HG02885 (cell line): ENCODE results near the gene GP5.

Source experiments
- ATAC-seq: cut with Tn5 transposase; IDR thresholded peaks from one replicate; pipeline ENCODE4 v1.9.1; 2021; ENCODE audit warnings: mild to moderate bottlenecking; ENCODE audit not compliant: unreplicated experiment, poor library complexity

Gene GP5

GRCh38 chr3:194379231-194379630 lies 19.8 kb downstream of the GP5 start:
- ATAC-seq: no peak

- no peak for ATAC-seq
These were observed 21.4 kb downstream of the GP5 start for GRCh38 chr3:194377708-194378107.

GRCh38 chr3:194376241-194376560 lies 22.9 kb downstream of the GP5 start:
- no peak for ATAC-seq

GRCh38 chr3:194375473-194376240 lies 23.4 kb downstream of the GP5 start:
- no peak for ATAC-seq

GRCh38 chr3:194374935-194375334 lies 24.1 kb downstream of the GP5 start:
- ATAC-seq: no peak

- ATAC-seq: no peak
These were observed 25.2 kb downstream of the GP5 start for GRCh38 chr3:194373899-194374298.

GRCh38 chr3:194373028-194373427 lies 26.0 kb downstream of the GP5 start:
- no peak for ATAC-seq

- no peak for ATAC-seq
These were observed 28.3 kb downstream of the GP5 start for GRCh38 chr3:194370753-194371152.

- no peak for ATAC-seq
These were observed 29.4 kb downstream of the GP5 start, which contains the start of gene LRRC15 for GRCh38 chr3:194369522-194370279. Gene LRRC15 (minus strand): TSS chr3:194369743. CDS start chr3:194361043, 8,700 bp downstream.

GRCh38 chr3:194368918-194369317 lies 30.1 kb downstream of the GP5 start:
- ATAC-seq: no peak

GRCh38 chr3:194367992-194368841 lies 30.8 kb downstream of the GP5 start:
- no peak for ATAC-seq

GRCh38 chr3:194365978-194366490 lies 33.0 kb downstream of the GP5 start:
- ATAC-seq: no peak

- ATAC-seq: no peak
These were observed 33.5 kb downstream of the GP5 start for GRCh38 chr3:194365526-194365925.

- ATAC-seq: no peak
These were observed 34.2 kb downstream of the GP5 start for GRCh38 chr3:194364652-194365434.

- ATAC-seq: no peak
These were observed 34.8 kb downstream of the GP5 start for GRCh38 chr3:194364314-194364651.

- no peak for ATAC-seq
These were observed 38.5 kb downstream of the GP5 start for GRCh38 chr3:194360568-194360967.

GRCh38 chr3:194357681-194358080 lies 41.4 kb downstream of the GP5 start:
- ATAC-seq: no peak

- ATAC-seq: no peak
These were observed 43.7 kb downstream of the GP5 start for GRCh38 chr3:194355379-194355778.

- no peak for ATAC-seq
These were observed 44.8 kb downstream of the GP5 start for GRCh38 chr3:194354315-194354714.

GRCh38 chr3:194352667-194353246 lies 46.3 kb downstream of the GP5 start:
- ATAC-seq: no peak
